NCI-H345 (cell line): ENCODE measurements around the gene RWDD4.

Experiments used
- DNase-seq: peaks from one replicate; lab custom pipeline; 2025; lab: John Stamatoyannopoulos, UW

RWDD4 gene

GRCh38 chr4:183659029-183659871 lies at the start of gene RWDD4, which contains the start of gene TRAPPC11:
RWDD4 (minus strand) TSS chr4:183659185; CDS start chr4:183658952, 233 bp downstream.
TRAPPC11 (plus strand) TSS chr4:183659293; CDS start chr4:183663868, 4,575 bp downstream.
- DNase-seq, result peak; percentile 94

GRCh38 chr4:183702492-183702891 lies 43.5 kb upstream of the RWDD4 start:
- DNase-seq, result no peak

- no peak for DNase-seq
Measured at GRCh38 chr4:183700407-183700806, 41.4 kb upstream of the RWDD4 start.

- no peak for DNase-seq
Measured at GRCh38 chr4:183698909-183699308, 39.9 kb upstream of the RWDD4 start.

GRCh38 chr4:183691897-183692296 lies 32.9 kb upstream of the RWDD4 start:
- DNase-seq, result no peak

- DNase-seq, result no peak
Measured at GRCh38 chr4:183691006-183691405, 32.0 kb upstream of the RWDD4 start.

GRCh38 chr4:183688216-183688615 lies 29.2 kb upstream of the RWDD4 start:
- no peak for DNase-seq

- no peak for DNase-seq
Measured at GRCh38 chr4:183686461-183686860, 27.5 kb upstream of the RWDD4 start.

GRCh38 chr4:183681119-183681518 lies 22.1 kb upstream of the RWDD4 start:
- no peak for DNase-seq

GRCh38 chr4:183675625-183676024 lies 16.6 kb upstream of the RWDD4 start:
- no peak for DNase-seq

GRCh38 chr4:183674153-183674552 lies 15.2 kb upstream of the RWDD4 start:
- DNase-seq, result no peak

- DNase-seq, result no peak
Measured at GRCh38 chr4:183670960-183671555, 12.1 kb upstream of the RWDD4 start.

- no peak for DNase-seq
Measured at GRCh38 chr4:183670251-183670650, 11.3 kb upstream of the RWDD4 start.

GRCh38 chr4:183666088-183666487 lies 7.1 kb upstream of the RWDD4 start:
- DNase-seq, result no peak

- DNase-seq, result no peak
Measured at GRCh38 chr4:183659872-183660242, 872 bp upstream of the RWDD4 start.

GRCh38 chr4:183658362-183659028 lies 490 bp downstream of the RWDD4 start:
- no peak for DNase-seq

- DNase-seq, result no peak
Measured at GRCh38 chr4:183657564-183657963, 1.4 kb downstream of the RWDD4 start.

GRCh38 chr4:183645326-183645725 lies 13.7 kb downstream of the RWDD4 start:
- no peak for DNase-seq

GRCh38 chr4:183639291-183639690 lies 19.7 kb downstream of the RWDD4 start:
- DNase-seq, result no peak

GRCh38 chr4:183638436-183638835 lies 20.5 kb downstream of the RWDD4 start:
- DNase-seq, result no peak

GRCh38 chr4:183637461-183637860 lies 21.5 kb downstream of the RWDD4 start:
- no peak for DNase-seq

GRCh38 chr4:183636923-183637322 lies 22.1 kb downstream of the RWDD4 start:
- DNase-seq, result no peak

GRCh38 chr4:183636503-183636902 lies 22.5 kb downstream of the RWDD4 start:
- DNase-seq, result no peak
